DOHH2 (cell line): ENCODE data around the gene CHST1.

ENCODE experiments used
- CTCF ChIP-seq: fragments of 200-600 bp; sonication (generic); IDR thresholded peaks from one replicate; pipeline ENCODE4 v1.5.1; 2014; ENCODE audit warnings: antibody characterized with exemption, mild to moderate bottlenecking, low read depth, low read length; ENCODE audit not compliant: poor library complexity, severe bottlenecking
- EZH2phosphoT487 ChIP-seq: fragments of 200-600 bp; sonication (generic); IDR thresholded peaks from 2 replicates; pipeline ENCODE4 v1.6.1; 2017; ENCODE audit warnings: borderline replicate concordance, mild to moderate bottlenecking, antibody characterized with exemption, low read length, moderate library complexity, mixed read lengths

GRCh38 chr11:45677770-45678512 is 12.5 kb upstream of the CHST1 start:
- TF ChIP-seq CTCF (no peak), EZH2phosphoT487 (no peak)
